ENCODE results near the gene NBEAL2.
A peak's percentile ranks its signal among the peaks of the same experiment; 100 is the strongest.

The NBEAL2 gene

DNA sequence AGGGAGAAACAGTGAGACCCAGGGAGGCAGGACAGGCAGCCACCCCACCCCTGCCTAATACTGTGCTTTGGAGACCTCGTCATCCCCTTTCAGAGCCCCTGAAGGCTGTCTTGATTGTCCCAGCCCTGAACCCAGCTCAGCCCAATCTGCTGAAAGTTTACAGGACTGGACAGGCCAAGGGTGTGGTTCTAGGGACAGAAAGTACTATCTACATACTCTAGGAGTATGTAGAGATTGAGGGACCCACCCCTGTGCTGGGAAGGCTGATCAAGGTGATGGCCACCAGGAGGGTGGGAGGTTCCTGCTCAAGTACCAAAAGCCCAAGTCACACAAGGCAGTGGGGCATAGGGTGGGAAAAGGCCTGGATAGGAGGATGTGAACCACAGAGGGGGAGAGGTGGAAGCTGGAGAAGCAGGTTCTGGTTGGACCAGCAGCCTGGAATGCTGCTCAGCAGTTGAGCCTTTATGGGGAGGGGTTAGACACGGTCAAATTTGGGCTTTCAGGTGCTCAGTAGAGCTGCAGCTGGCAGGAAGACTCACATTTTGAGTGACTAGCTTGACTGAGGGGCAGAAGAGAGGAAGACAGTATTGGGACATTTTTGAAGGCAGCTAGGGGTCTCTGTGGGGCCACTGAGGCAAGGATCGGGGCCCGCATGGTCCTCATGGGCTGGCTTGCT is 6.7 kb downstream of the NBEAL2 start:
- DNase-seq (ENCODE audit: insufficient read length, low spot score), result no peak
- FAIRE-seq, result no peak

GRCh38 chr3:46986782-46987310 is 7.4 kb downstream of the NBEAL2 start:
- no peak for FAIRE-seq
- DNase-seq (ENCODE audit: insufficient read length, low spot score), result no peak

- DNase-seq (ENCODE audit: insufficient read length, low spot score) (no peak), FAIRE-seq (no peak)
Measured at GRCh38 chr3:46987319-46987742, 7.9 kb downstream of the NBEAL2 start.

DNA sequence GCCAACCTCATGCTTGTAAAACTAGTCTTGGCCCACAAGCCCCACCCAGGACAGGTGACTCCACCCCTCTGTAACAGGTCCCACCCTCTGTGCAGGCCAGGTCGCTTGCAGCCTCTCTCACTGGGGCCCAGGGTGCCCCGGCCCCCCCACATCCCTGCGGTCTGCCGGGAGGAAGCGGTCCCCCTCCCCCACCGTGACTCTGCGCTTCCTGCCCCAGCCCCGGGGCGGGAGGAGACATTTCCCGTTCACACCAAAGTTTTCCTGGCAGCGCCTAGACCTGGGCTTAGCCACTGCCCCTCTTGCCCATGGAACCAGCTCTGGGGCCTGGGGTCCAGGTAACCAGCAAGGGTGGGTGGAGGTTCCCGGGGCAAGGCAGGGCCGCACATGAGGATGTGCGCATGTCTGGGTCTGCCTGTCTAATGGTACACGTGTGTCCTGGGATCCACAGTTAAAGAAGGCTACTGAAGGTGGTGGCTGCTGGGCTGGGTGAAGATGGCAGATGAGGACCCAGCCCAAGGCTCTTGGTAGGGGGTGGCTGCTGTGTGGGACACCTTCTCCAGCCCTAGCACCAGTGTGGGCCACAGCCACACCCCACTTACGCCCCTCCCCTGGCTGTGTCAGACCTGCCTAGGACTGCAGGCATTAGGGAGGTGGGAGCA is 8.4 kb downstream of the NBEAL2 start:
- DNase-seq (ENCODE audit: insufficient read length, low spot score) (peak; percentile 20), FAIRE-seq (no peak)

GRCh38 chr3:46988616-46989015 is 9.2 kb downstream of the NBEAL2 start:
- FAIRE-seq, result no peak

DNA sequence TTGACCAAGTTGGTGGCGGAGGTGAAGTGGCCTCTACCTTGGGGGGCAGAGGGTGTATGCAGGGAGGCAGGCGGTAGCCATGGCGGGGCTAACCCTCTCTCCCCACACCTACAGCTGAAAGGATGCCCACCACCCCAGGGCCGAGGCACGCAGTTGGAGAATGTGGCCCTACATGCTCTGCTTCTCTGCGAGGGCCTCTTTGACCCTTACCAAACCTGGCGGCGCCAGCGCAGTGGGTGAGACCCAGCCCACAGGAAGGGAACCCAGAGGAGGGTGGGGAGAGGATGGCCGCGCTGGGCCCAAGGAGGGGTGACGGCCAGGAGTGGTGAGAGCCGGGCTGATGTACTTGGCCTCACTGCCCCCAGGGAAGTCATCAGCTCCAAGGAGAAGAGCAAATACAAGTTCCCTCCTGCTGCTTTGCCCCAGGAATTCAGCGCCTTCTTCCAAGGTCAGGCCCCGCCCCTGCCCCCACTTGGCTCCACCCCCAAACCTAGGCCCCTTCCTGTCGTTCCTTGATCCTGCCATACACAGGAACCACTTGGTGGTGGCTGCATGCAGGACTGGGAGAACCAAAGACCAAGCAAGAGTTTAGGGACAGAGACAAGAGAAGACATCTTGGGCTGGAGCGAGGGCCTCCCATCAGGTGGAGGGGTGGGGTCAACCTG is 9.8 kb downstream of the NBEAL2 start:
- no peak for FAIRE-seq
- DNase-seq (ENCODE audit: insufficient read length, low spot score), result no peak

More at GRCh38 chr3:46988616-46989015, 9.2 kb downstream of the NBEAL2 start:
- DNase-seq (ENCODE audit: insufficient read length, low spot score), result no peak

GRCh38 chr3:46990573-46991374 is 11.3 kb downstream of the NBEAL2 start:
- FAIRE-seq (no peak), DNase-seq (ENCODE audit: insufficient read length, low spot score) (no peak)

- no peak for FAIRE-seq
Measured at GRCh38 chr3:46991406-46992165, 12.1 kb downstream of the NBEAL2 start.

DNA sequence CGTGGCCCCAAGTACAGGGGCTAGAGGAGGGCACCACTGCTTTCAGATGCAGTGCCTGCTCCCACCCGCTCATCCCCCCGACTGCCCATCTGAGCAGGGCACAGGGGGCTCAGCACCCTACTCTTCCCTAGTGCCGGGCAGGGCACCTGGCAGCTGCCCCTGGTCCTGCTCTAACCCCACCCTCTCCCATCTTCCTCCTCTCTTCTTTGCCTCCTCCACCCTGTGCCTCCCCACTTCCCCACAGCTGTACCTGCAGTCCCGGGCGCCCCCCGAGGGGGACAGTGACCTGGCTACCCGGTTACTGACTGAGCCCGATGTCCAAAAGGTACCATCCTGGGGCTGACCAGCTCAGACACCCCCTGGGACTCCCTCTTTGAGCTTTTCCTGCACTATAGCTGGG is 12.8 kb downstream of the NBEAL2 start:
- no peak for DNase-seq (ENCODE audit: insufficient read length, low spot score)
- no peak for FAIRE-seq

More at GRCh38 chr3:46991406-46992165, 12.1 kb downstream of the NBEAL2 start:
- no peak for DNase-seq (ENCODE audit: insufficient read length, low spot score)

DNA sequence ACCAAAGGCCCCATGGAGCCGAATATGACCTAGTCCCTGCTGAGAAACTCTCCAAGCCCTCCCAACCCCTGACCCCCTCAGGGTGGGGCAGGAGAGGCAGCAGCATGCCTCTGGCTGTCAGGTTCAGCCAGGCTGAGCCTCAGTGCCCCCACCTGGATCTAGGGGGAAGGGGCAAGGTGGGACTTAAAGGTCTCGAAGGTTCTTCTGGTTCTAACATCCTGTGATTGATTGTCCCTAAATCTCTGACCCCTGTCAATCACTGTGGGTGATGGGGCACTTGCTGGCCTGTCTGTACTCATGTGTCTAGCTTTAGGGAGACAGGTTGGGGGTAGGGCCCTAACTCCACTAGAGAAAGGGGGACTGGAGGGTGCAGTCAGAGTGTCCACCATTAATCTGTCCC is 13.8 kb downstream of the NBEAL2 start:
- FAIRE-seq (no peak), DNase-seq (ENCODE audit: insufficient read length, low spot score) (no peak)

- FAIRE-seq, result no peak
- no peak for DNase-seq (ENCODE audit: insufficient read length, low spot score)
Measured at GRCh38 chr3:46993986-46994385, 14.5 kb downstream of the NBEAL2 start.

DNA sequence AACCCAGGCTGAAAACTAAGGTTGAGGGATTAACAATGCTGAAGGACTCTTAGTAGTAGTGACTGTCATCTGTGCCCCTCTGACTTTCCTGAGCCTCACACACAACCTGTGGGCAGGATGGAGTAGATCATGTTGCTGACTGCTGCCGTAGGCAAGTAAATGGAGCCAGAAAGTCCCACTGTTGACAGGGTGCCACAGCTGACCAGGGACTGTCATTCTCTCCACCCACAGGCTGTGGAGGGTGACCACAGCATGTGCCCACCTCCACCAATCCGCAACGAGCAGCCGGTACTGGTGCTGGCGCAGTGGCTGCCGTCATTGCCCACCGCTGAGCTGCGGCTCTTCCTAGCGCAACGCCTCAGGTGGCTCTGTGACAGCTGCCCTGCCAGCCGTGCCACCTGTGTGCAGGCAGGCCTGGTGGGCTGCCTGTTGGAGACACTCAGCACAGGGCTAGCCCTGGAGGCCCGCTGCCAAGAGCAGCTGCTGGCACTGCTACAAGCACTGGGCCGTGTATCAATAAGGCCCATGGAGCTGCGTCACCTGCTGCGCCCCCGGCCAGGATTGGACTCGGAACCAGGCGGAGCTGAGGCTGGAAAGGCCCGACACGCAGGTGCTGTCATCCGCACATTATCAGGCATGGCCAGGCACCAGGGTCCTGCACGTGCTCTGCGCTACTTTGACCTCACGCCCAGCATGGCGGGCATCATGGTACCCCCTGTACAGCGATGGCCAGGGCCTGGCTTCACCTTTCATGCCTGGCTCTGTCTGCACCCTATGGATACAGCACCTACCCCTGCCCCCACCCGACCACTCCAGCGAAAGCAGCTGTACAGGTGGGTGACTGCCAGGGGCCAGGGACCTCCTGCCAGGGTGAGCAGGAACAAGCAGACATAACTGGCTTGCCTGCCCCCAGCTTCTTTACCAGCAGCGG is 15.6 kb downstream of the NBEAL2 start:
- FAIRE-seq, result no peak

DNA sequence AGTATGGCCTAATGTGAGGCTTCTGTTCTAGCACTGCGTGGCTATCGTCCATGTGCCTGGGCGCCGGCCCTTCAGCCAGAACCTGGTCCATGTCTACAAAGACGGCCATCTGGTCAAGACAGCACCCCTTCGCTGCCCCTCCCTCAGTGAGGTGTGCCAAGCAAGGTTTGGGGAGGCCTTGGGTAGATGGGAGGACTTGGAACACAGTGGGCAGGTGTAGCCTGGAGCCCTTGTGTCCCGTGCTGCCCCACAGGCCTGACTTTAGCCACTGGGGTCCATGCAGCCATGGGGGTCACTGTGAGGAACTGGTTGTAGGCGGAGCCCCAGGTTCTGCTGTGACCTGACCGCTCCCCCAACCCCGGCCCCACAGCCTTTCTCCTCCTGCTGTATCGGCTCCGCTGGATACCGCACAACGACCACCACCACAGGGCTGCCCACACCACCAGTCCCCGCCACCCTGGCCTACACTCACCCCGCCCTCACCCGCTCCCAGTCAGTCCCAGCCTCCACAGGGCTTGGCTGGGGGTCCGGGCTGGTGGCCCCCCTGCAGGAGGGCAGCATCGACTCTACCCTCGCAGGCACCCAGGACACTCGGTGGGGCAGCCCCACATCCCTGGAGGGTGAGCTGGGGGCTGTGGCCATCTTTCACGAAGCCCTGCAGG is 16.6 kb downstream of the NBEAL2 start:
- DNase-seq (ENCODE audit: insufficient read length, low spot score) (no peak), FAIRE-seq (no peak)

More for the DNA sequence above, 15.6 kb downstream of the NBEAL2 start:
- no peak for DNase-seq (ENCODE audit: insufficient read length, low spot score)

DNA sequence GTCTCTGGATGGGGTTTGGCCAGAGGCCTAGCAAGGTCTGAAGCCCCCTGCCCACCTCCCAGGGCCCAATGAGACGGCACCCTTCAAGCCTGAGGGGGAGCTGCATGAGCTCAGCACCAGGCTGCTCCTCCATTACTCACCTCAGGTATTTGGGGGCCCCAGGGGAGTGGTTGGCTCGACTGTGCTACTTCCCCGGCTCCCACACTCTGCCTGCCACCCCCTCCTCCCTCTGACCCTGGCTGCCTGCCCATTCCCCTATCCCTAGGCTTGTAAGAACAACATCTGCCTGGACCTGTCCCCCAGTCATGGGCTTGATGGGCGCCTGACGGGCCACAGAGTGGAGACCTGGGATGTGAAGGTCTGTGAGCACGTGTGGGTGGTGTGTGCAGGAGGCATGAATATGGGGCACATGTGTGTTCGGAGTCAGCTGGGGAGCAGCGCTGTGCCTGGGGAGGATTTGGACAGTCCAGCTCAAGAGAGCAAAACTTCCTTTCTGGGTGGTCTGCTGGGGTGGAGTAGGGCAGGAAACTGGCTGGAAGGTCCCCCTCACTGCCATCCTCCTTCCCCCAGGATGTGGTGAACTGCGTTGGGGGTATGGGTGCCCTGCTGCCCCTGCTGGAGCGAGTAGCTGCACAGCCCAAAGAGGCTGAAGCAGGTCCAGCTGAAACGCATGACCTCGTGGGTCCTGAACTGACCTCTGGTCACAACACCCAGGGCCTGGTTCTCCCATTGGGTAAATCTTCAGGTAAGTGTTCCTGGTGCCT is 17.4 kb downstream of the NBEAL2 start:
- FAIRE-seq, result no peak
- no peak for DNase-seq (ENCODE audit: insufficient read length, low spot score)

DNA sequence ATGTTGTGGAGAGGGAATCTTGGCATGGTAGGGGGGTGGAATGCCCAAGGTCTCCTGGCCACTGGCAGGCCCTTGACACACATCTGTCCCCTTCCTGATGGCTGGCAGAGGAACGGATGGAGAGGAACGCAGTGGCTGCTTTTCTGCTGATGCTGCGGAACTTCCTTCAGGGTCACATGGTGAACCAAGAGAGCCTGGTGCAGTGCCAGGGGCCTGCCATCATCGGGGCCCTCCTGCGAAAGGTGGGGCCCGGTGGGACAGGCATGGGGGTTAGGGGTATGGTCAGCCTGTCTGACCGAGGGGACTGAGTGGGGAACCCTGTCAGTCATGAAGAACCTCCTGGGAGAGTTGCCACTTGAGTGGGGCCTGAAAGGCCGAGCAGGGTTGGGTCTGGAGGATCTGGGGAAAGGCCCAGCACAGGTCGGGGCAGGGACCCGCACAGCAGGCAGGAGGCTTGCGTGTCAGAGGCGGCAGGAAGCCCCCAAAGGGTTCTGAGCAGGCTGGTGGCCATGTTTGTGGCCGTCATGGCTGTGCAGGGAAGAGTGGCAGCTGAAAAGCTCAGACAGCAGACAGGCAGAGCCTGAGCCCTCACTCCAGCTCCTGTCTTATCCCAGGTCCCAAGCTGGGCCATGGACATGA is 18.1 kb downstream of the NBEAL2 start:
- FAIRE-seq, result no peak
- no peak for DNase-seq (ENCODE audit: insufficient read length, low spot score)

GRCh38 chr3:46998121-46998851 is 18.8 kb downstream of the NBEAL2 start:
- FAIRE-seq (peak; percentile 40), DNase-seq (ENCODE audit: insufficient read length, low spot score) (peak; percentile 46)
